Measurements from ENCODE around the gene RGS13. TPM values are rescaled to one million over a fixed set of nuclear protein-coding genes. Genes with fewer than 3 reads are reported as not detected.

Gene RGS13
- total and polyA plus RNA-seq, 12 donors: 0.06 to 0.51 (median 0.13) TPM; not detected in 9

DNA sequence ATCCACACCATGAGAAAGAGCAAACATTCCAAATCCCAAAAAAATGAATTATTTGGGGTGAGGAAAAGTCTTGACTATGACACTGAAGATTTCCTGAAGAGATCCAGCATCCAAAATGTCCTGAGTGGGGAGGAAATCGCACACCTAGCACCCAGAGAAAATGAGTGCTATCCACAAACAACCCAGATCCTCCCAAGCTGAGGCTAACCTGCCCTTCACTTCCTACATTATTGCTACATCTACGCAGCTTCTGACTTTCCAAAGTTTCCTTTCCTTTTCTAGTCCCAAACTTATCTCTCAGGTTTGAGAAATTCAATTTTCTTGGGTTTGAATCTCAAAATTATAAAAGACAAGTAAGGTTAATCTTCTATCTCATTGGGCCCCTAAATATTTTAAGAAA, 906 bp upstream of the RGS13 start:
- 89 to 95% (median 92%) methylated on average over 2 of the region's 2 CpGs for WGBS, 4 donors
- Histone ChIP-seq H3K9me3 (replicated peaks in 1 of 3) (no peaks in the 10 kb centered on the region), H3K4me1 (replicated peaks in 1 of 2) (peaks cover 5 to 7% of the 10 kb centered on the region in 2 donors), H3K27me3 (no peaks in the 10 kb centered on the region), H3K27ac (no peak overlapping the region), H3K4me3 (no peak overlapping the region), H3K36me3 (replicated peaks in 1 of 2) (no peaks in the 10 kb centered on the region)
- TF ChIP-seq POLR2A (IDR thresholded peaks at IDR 0.05): no peak
- TF ChIP-seq, protein P1, sequence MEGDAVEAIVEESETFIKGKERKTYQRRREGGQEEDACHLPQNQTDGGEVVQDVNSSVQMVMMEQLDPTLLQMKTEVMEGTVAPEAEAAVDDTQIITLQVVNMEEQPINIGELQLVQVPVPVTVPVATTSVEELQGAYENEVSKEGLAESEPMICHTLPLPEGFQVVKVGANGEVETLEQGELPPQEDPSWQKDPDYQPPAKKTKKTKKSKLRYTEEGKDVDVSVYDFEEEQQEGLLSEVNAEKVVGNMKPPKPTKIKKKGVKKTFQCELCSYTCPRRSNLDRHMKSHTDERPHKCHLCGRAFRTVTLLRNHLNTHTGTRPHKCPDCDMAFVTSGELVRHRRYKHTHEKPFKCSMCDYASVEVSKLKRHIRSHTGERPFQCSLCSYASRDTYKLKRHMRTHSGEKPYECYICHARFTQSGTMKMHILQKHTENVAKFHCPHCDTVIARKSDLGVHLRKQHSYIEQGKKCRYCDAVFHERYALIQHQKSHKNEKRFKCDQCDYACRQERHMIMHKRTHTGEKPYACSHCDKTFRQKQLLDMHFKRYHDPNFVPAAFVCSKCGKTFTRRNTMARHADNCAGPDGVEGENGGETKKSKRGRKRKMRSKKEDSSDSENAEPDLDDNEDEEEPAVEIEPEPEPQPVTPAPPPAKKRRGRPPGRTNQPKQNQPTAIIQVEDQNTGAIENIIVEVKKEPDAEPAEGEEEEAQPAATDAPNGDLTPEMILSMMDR (IDR thresholded peaks at IDR 0.05): no peak
- no peak for DNase-seq
- intact Hi-C loops (cut with DNase I): no loop called here

DNA sequence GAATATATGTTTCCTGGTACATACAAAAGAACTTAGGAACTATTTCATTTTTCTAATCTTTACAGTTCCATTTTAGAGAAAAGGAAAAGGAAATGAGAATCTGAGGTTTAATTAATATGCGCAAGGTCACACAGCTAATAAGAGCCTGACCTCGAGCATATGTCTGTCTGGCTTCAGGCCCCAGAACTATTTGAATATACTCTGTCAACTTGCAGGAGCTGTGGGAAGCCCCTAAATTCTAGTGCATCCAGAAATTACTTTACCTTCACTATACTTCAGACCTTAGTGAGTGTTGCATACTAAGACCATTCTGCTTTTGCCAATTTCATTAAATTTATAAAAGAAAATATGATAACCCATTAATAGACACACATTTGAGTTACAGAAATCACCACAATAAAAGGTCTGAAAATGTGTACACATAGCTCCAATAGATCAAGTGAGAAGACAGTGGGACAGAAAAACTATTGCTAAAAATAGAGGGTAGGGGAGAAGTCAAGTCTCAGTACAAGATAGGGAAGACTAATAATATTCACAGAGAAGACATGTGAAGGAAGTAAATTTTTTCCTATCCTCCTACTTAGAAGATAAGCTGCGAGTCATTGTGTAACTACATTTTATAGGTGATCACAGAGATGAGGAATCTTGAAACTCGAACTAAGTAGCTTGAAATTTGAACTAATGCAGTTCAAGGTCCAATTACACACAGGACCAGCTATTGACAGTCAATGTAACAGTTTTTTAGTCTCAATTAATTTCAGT, 3.8 kb downstream of the RGS13 start:
- intact Hi-C loops (cut with DNase I): no loop called here
- 35 to 41% (median 39%) methylated on average over 4 of the region's 4 CpGs for WGBS, 4 donors
- Histone ChIP-seq H3K9me3 (replicated peaks in 1 of 3) (no peaks in the 10 kb centered on the region), H3K36me3 (replicated peaks in 1 of 2) (no peaks in the 10 kb centered on the region), H3K27me3 (no peaks in the 10 kb centered on the region), H3K4me3 (no peak overlapping the region), H3K27ac (no peak overlapping the region), H3K4me1 (replicated peaks in 1 of 2) (peaks cover 6 to 13% of the 10 kb centered on the region in 2 donors)
- DNase-seq: no peak
- no peak for TF ChIP-seq POLR2A (IDR thresholded peaks at IDR 0.05)
- TF ChIP-seq, protein P1 (IDR thresholded peaks at IDR 0.05): no peak

DNA sequence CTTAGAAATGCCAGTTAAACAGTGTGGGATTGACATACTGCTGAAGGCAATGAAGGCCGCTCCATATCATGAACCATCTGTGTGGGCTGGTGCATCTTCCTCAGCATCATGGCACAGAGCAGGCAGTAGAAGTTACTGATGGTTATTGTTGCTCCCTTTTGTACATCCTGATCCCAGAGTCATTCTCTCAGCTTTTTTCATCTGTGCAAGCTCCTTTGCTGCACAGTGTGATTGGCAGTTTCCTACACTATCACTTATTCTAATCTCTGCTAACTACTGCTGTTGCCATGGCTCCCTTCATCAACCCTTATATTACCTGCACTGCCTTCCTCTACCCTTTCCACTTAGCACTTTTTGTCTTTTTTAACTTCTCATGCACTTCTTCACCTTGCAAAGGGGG, 16.2 kb downstream of the RGS13 start:
- no peaks in the 10 kb centered on the region for H3K4me1 ChIP-seq (replicated peaks in 1 of 2)
- no peak for DNase-seq
- H3K27ac ChIP-seq: no peak overlapping the region
- H3K9me3 ChIP-seq (replicated peaks in 1 of 3): no peaks in the 10 kb centered on the region
- no peak overlapping the region for H3K4me3 ChIP-seq
- no peaks in the 10 kb centered on the region for H3K27me3 ChIP-seq
- 90 to 100% (median 97%) methylated on average over 1 of the region's 1 CpG for WGBS, 4 donors
- intact Hi-C loops (cut with DNase I): no loop called here
- H3K36me3 ChIP-seq (replicated peaks in 1 of 2): no peaks in the 10 kb centered on the region
- TF ChIP-seq, protein P1 (IDR thresholded peaks at IDR 0.05): no peak
- no peak for TF ChIP-seq POLR2A (IDR thresholded peaks at IDR 0.05)

- H3K4me1 ChIP-seq (replicated peaks in 1 of 2): no peaks in the 10 kb centered on the region
- no peaks in the 10 kb centered on the region for H3K9me3 ChIP-seq (replicated peaks in 1 of 3)
- H3K27me3 ChIP-seq: no peaks in the 10 kb centered on the region
- intact Hi-C loops (cut with DNase I): no loop called here
- no peak overlapping the region for H3K27ac ChIP-seq
- TF ChIP-seq POLR2A (IDR thresholded peaks at IDR 0.05): no peak
- TF ChIP-seq, protein P1 (IDR thresholded peaks at IDR 0.05): no peak
- H3K4me3 ChIP-seq: no peak overlapping the region
- DNase-seq: no peak
- H3K36me3 ChIP-seq (replicated peaks in 1 of 2): no peaks in the 10 kb centered on the region
Measured at GRCh38 chr1:192654120-192654519, 18.2 kb downstream of the RGS13 start.

Measured in adrenal gland (tissue), 12 donors.